Smooth muscle cell (in vitro differentiated cells): Measurements from ENCODE around the gene NCOR2. TPM values are rescaled to one million over a fixed set of nuclear protein-coding genes. Genes with fewer than 3 reads are reported as not detected.
A peak's percentile ranks its signal among the peaks of the same experiment; 100 is the strongest.

Source experiments
- DNase-seq: peaks from one replicate; lab custom pipeline; 2025; ENCODE audit not compliant: unreplicated experiment; lab: John Stamatoyannopoulos, UW
- H2AFZ ChIP-seq: fragments of 200-600 bp; sonication (generic); 2 replicates; pipeline ENCODE4 v1.6.0; 2016; ENCODE audit warnings: antibody characterized with exemption, low read depth, mild to moderate bottlenecking
- H3F3A ChIP-seq: fragments of 200-600 bp; sonication (generic); 2 replicates; pipeline ENCODE4 v1.6.0; 2017; ENCODE audit warnings: antibody characterized with exemption, low read depth
- H3K27ac ChIP-seq: fragments of 200-600 bp; sonication (generic); 2 replicates; pipeline ENCODE4 v1.5.1; 2016; ENCODE audit warnings: low read depth, mild to moderate bottlenecking
- H3K27me3 ChIP-seq: fragments of 200-600 bp; sonication (generic); 2 replicates; pipeline ENCODE4 v1.6.1; 2016; ENCODE audit warnings: low read depth, mild to moderate bottlenecking
- H3K36me3 ChIP-seq: fragments of 200-600 bp; sonication (generic); 2 replicates; pipeline ENCODE4 v1.5.1; 2016; ENCODE audit warnings: low read depth
- H3K4me1 ChIP-seq: fragments of 200-600 bp; sonication (generic); 2 replicates; pipeline ENCODE4 v1.5.1; 2016; ENCODE audit warnings: low read depth
- H3K4me2 ChIP-seq: fragments of 200-600 bp; sonication (generic); 2 replicates; pipeline ENCODE4 v1.6.0; 2016; ENCODE audit warnings: mild to moderate bottlenecking
- H3K4me3 ChIP-seq: fragments of 200-600 bp; sonication (generic); 2 replicates; pipeline ENCODE4 v1.5.1; 2016; ENCODE audit warnings: mild to moderate bottlenecking
- H3K79me2 ChIP-seq: fragments of 200-600 bp; sonication (generic); 2 replicates; pipeline ENCODE4 v1.6.0; 2016; ENCODE audit warnings: low read depth, mild to moderate bottlenecking
- H3K9ac ChIP-seq: fragments of 200-600 bp; sonication (generic); 2 replicates; pipeline ENCODE4 v1.6.0; 2016; ENCODE audit warnings: low read depth
- H3K9me3 ChIP-seq: fragments of 200-600 bp; sonication (generic); replicated peaks from 2 replicates; pipeline ENCODE4 v1.5.1; 2016; ENCODE audit warnings: low read depth
- H4K20me1 ChIP-seq: fragments of 200-600 bp; sonication (generic); 2 replicates; pipeline ENCODE4 v1.6.0; 2016; ENCODE audit warnings: low read depth
- WGBS: methylation state at CpG from one replicate; pipeline ENCODE4 v1.1.7; 2016; ENCODE audit warnings: low lambda C conversion rate; 5-methylcytosine and 5-hydroxymethylcytosine counted together
- polyA plus RNA-seq: library from polyadenylated mRNA; unstranded; fragments of >200 nt; fragmentation: Nextera tagmentation; extraction: Ambion mirVana; gene quantifications from 2 replicates; pipeline ENCODE4 v1.2.1, GENCODE V29; 2016
- total RNA-seq: library from RNA; depleted of rRNA; stranded (reverse); fragments of >200 nt; gene quantifications from 2 replicates; pipeline ENCODE4 v1.2.3, GENCODE V29; 2014
- TF ChIP-seq, protein P1 (sequence below): fragments of 200-600 bp; sonication (generic); IDR thresholded peaks from 2 replicates; pipeline ENCODE4 v1.5.1; 2017; ENCODE audit warnings: borderline replicate concordance, mild to moderate bottlenecking, antibody characterized with exemption; ENCODE audit not compliant: insufficient read depth, poor library complexity, severe bottlenecking

Gene NCOR2
- total and polyA plus RNA-seq, 2 experiments from 2014 or later, result 64.1 to 164 TPM

GRCh38 chr12:124557518-124558223, 9.7 kb downstream of the NCOR2 start:
- H3K9me3 ChIP-seq, result no peaks in the 10 kb centered on the region
- H3K4me2 ChIP-seq, result no peak overlapping the region
- 81% methylated on average over 15 of the region's 15 CpGs for WGBS
- TF ChIP-seq, protein P1, sequence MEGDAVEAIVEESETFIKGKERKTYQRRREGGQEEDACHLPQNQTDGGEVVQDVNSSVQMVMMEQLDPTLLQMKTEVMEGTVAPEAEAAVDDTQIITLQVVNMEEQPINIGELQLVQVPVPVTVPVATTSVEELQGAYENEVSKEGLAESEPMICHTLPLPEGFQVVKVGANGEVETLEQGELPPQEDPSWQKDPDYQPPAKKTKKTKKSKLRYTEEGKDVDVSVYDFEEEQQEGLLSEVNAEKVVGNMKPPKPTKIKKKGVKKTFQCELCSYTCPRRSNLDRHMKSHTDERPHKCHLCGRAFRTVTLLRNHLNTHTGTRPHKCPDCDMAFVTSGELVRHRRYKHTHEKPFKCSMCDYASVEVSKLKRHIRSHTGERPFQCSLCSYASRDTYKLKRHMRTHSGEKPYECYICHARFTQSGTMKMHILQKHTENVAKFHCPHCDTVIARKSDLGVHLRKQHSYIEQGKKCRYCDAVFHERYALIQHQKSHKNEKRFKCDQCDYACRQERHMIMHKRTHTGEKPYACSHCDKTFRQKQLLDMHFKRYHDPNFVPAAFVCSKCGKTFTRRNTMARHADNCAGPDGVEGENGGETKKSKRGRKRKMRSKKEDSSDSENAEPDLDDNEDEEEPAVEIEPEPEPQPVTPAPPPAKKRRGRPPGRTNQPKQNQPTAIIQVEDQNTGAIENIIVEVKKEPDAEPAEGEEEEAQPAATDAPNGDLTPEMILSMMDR, result no peak
- no peaks in the 10 kb centered on the region for H3F3A ChIP-seq
- H4K20me1 ChIP-seq, result peaks cover 100% of the 10 kb centered on the region
- H3K4me3 ChIP-seq, result no peak overlapping the region
- no peak for DNase-seq
- no peak overlapping the region for H3K9ac ChIP-seq
- H3K79me2 ChIP-seq, result peaks cover 100% of the 10 kb centered on the region
- H3K36me3 ChIP-seq, result no peaks in the 10 kb centered on the region
- H2AFZ ChIP-seq, result no peak overlapping the region
- peak overlapping the region; percentile 35 for H3K27ac ChIP-seq
- peaks cover 9% of the 10 kb centered on the region for H3K4me1 ChIP-seq
- no peaks in the 10 kb centered on the region for H3K27me3 ChIP-seq

DNA sequence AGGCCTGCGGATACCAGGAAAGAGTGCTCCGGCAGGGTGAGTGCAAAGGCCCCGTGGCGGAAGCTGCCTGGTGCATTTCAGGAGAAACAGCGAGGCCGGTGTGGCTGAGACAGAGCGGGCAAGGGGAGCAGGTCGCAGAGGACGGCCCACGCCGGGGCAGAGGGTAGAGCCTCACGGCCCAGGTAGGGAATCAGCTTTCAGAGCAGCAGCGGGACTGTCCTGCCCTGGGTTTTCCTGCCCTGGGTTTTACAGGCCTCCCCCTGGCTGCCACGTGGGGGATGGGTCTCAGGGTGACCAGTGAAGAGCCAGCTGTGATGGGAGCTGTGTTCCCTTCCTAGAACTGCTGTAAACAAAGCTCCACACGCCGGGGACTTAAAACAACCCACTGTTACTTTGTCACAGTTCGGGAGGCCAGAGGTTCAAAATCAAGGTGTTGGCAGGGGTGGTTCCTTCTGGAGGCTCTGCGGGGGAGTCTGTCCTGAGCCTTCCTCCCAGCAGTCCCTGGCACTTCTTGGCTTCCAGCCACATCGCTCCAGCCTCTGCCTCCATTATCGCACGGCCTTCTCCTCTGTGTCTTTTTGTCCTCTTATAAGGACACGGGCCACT, 10.4 kb downstream of the NCOR2 start:
- H3K9ac ChIP-seq, result no peak overlapping the region
- H3K4me3 ChIP-seq, result no peak overlapping the region
- H4K20me1 ChIP-seq, result peaks cover 100% of the 10 kb centered on the region
- TF ChIP-seq, protein P1, result no peak
- H3F3A ChIP-seq, result peaks cover 4% of the 10 kb centered on the region
- 76% methylated on average over 22 of the region's 22 CpGs for WGBS
- no peaks in the 10 kb centered on the region for H3K9me3 ChIP-seq
- peaks cover 11% of the 10 kb centered on the region for H3K4me1 ChIP-seq
- peaks cover 100% of the 10 kb centered on the region for H3K79me2 ChIP-seq
- H3K27me3 ChIP-seq, result no peaks in the 10 kb centered on the region
- DNase-seq, result no peak
- H3K4me2 ChIP-seq, result no peak overlapping the region
- no peak overlapping the region for H2AFZ ChIP-seq
- no peaks in the 10 kb centered on the region for H3K36me3 ChIP-seq
- H3K27ac ChIP-seq, result peak overlapping the region; percentile 35

- Histone ChIP-seq H3K4me3 (no peak overlapping the region), H2AFZ (no peak overlapping the region), H3F3A (peaks cover 14% of the 10 kb centered on the region), H3K4me2 (no peak overlapping the region), H3K36me3 (no peaks in the 10 kb centered on the region), H3K4me1 (peaks cover 18% of the 10 kb centered on the region), H3K27me3 (no peaks in the 10 kb centered on the region), H3K9me3 (no peaks in the 10 kb centered on the region), H3K27ac (no peak overlapping the region), H3K79me2 (peaks cover 100% of the 10 kb centered on the region), H3K9ac (no peak overlapping the region), H4K20me1 (peaks cover 100% of the 10 kb centered on the region)
- DNase-seq, result no peak
- WGBS, result 92% methylated on average over 9 of the region's 9 CpGs
- TF ChIP-seq, protein P1, result no peak
These were observed 11.3 kb downstream of the NCOR2 start for GRCh38 chr12:124556074-124556466.
